SU-DHL-6 (cell line): ENCODE measurements around the gene MAP3K12.

Experiments
- H2AFZ ChIP-seq: fragments of 200-600 bp; sonication (generic); 2 replicates; pipeline ENCODE4 v1.6.1; 2014; ENCODE audit warnings: low read depth, mild to moderate bottlenecking, moderate library complexity, mixed read lengths, antibody characterized with exemption, low read length; ENCODE audit not compliant: severe bottlenecking
- H3F3A ChIP-seq: fragments of 200-600 bp; shearing (Covaris generic); 2 replicates; pipeline ENCODE4 v1.6.0; 2016; ENCODE audit warnings: antibody characterized with exemption, mild to moderate bottlenecking; ENCODE audit not compliant: insufficient read depth
- H3K27ac ChIP-seq: fragments of 200-600 bp; sonication (generic); 2 replicates; pipeline ENCODE4 v1.5.1; 2016; ENCODE audit warnings: low read depth, mild to moderate bottlenecking, low read length, moderate library complexity, mixed read lengths
- H3K27me3 ChIP-seq: fragments of 200-600 bp; sonication (generic), shearing (Covaris generic); 2 replicates; pipeline ENCODE4 v1.6.0; 2014; ENCODE audit warnings: mild to moderate bottlenecking, low read length
- H3K36me3 ChIP-seq: fragments of 200-600 bp; sonication (generic); 2 replicates; pipeline ENCODE4 v1.6.1; 2014; ENCODE audit warnings: mild to moderate bottlenecking, low read length, mixed read lengths
- H3K4me2 ChIP-seq: fragments of 300-600, 200-600 bp; shearing (Covaris generic), sonication (generic); 2 replicates; pipeline ENCODE4 v1.6.0; 2014; ENCODE audit warnings: low read length, low read depth, mild to moderate bottlenecking; ENCODE audit not compliant: poor library complexity, severe bottlenecking
- H3K4me3 ChIP-seq: fragments of 200-600 bp; sonication (generic); 2 replicates; pipeline ENCODE4 v1.5.1; 2014; ENCODE audit warnings: antibody characterized with exemption, low read length, mild to moderate bottlenecking, mixed read lengths; ENCODE audit not compliant: insufficient read depth, poor library complexity, severe bottlenecking
- H3K79me2 ChIP-seq: fragments of 200-600 bp; sonication (generic); 2 replicates; pipeline ENCODE4 v1.6.1; 2014; ENCODE audit warnings: mild to moderate bottlenecking, low read length, moderate library complexity; ENCODE audit not compliant: insufficient read depth
- H3K9ac ChIP-seq: fragments of 200-600 bp; sonication (generic); 2 replicates; pipeline ENCODE4 v1.7.0; 2014; ENCODE audit warnings: mild to moderate bottlenecking, low read length
- H3K9me2 ChIP-seq: fragments of 200-600 bp; sonication (generic); replicated peaks from 2 replicates; pipeline ENCODE4 v1.6.1; 2014; ENCODE audit warnings: low read length; ENCODE audit not compliant: insufficient read depth
- H3K9me3 ChIP-seq: fragments of 200-600 bp; sonication (generic); 2 replicates; pipeline ENCODE4 v1.6.1; 2014; ENCODE audit warnings: low read length, mixed read lengths; ENCODE audit not compliant: insufficient read depth
- H4K20me1 ChIP-seq: fragments of 200-600 bp; sonication (generic); 2 replicates; pipeline ENCODE4 v1.6.1; 2014; ENCODE audit warnings: low read depth, mild to moderate bottlenecking, antibody characterized with exemption, low read length, moderate library complexity, mixed read lengths
- CTCF ChIP-seq: fragments of 200-600 bp; sonication (generic); IDR thresholded peaks from one replicate; pipeline ENCODE4 v1.5.1; 2017; ENCODE audit warnings: antibody characterized with exemption, mild to moderate bottlenecking, low read length, moderate library complexity; ENCODE audit not compliant: insufficient read depth, poor library complexity, severe bottlenecking
- EZH2phosphoT487 ChIP-seq: fragments of 200-600 bp; sonication (generic), shearing (Covaris generic); conservative IDR thresholded peaks from 2 replicates; pipeline ENCODE4 v1.6.1; 2018; ENCODE audit warnings: mild to moderate bottlenecking, antibody characterized with exemption, low read length, moderate library complexity, mixed read lengths

The MAP3K12 gene

GRCh38 chr12:53465679-53466078 is 33.6 kb downstream of the MAP3K12 start:
- no peaks in the 10 kb centered on the region for H3K9me3 ChIP-seq
- H4K20me1 ChIP-seq = peaks cover 27% of the 10 kb centered on the region; the same call in 1 of the 2 replicates
- peaks cover 41% of the 10 kb centered on the region for H3K79me2 ChIP-seq
- H3K4me3 ChIP-seq = no peak overlapping the region
- H3K27me3 ChIP-seq = no peaks in the 10 kb centered on the region
- peaks cover 84% of the 10 kb centered on the region for H3K36me3 ChIP-seq
- H3K27ac ChIP-seq = no peak overlapping the region
- no peak overlapping the region for H3K9ac ChIP-seq
- H3K4me2 ChIP-seq = no peak overlapping the region
- H3K9me2 ChIP-seq = no peaks in the 10 kb centered on the region
- H2AFZ ChIP-seq = no peak overlapping the region
- peaks cover 28% of the 10 kb centered on the region for H3F3A ChIP-seq
- TF ChIP-seq EZH2phosphoT487 (no peak), CTCF (no peak)

GRCh38 chr12:53464685-53465418 is 34.4 kb downstream of the MAP3K12 start:
- peaks cover 89% of the 10 kb centered on the region for H3K36me3 ChIP-seq
- H3K27me3 ChIP-seq = no peaks in the 10 kb centered on the region
- H3K9me3 ChIP-seq = no peaks in the 10 kb centered on the region
- peaks cover 48% of the 10 kb centered on the region for H3K79me2 ChIP-seq
- no peaks in the 10 kb centered on the region for H3K9me2 ChIP-seq
- H3F3A ChIP-seq = peaks cover 27% of the 10 kb centered on the region
- no peak overlapping the region for H3K4me2 ChIP-seq
- H2AFZ ChIP-seq = no peak overlapping the region
- no peak for TF ChIP-seq CTCF
- no peak for TF ChIP-seq EZH2phosphoT487
- H3K9ac ChIP-seq = no peak overlapping the region
- no peak overlapping the region for H3K4me3 ChIP-seq
- H4K20me1 ChIP-seq = peaks cover 35% of the 10 kb centered on the region; the same call in 1 of the 2 replicates
- no peak overlapping the region for H3K27ac ChIP-seq

- H3K4me2 ChIP-seq = no peak overlapping the region
- H4K20me1 ChIP-seq = peaks cover 42% of the 10 kb centered on the region
- H3K9me3 ChIP-seq = no peaks in the 10 kb centered on the region
- H2AFZ ChIP-seq = no peak overlapping the region
- peaks cover 56% of the 10 kb centered on the region for H3K79me2 ChIP-seq
- no peak overlapping the region for H3K27ac ChIP-seq
- no peaks in the 10 kb centered on the region for H3K27me3 ChIP-seq
- H3F3A ChIP-seq = peaks cover 27% of the 10 kb centered on the region
- peaks cover 90% of the 10 kb centered on the region for H3K36me3 ChIP-seq
- TF ChIP-seq EZH2phosphoT487 = no peak
- no peak for TF ChIP-seq CTCF
- no peak overlapping the region for H3K9ac ChIP-seq
- no peak overlapping the region for H3K4me3 ChIP-seq
- no peaks in the 10 kb centered on the region for H3K9me2 ChIP-seq
Observed at GRCh38 chr12:53463802-53464560, 35.3 kb downstream of the MAP3K12 start.
